Esophagus squamous epithelium (tissue), 5 donors: ENCODE results near the gene PKP3. TPM values are rescaled to one million over a fixed set of nuclear protein-coding genes. Genes with fewer than 3 reads are reported as not detected.

ENCODE experiments used
- DNase-seq: peaks from one replicate; lab custom pipeline; 2025; lab: John Stamatoyannopoulos, UW
- H3K27ac ChIP-seq, 4 donors: fragments of 200-600 bp; sonication (generic); one replicate each; pipeline ENCODE4 v1.5.1; 2016 to 2019; ENCODE audit warnings: mild to moderate bottlenecking in 1 of 4
- H3K27me3 ChIP-seq, 4 donors: fragments of 200-600 bp; sonication (generic); 1 replicate in 3 of 4; 2 replicates in 1 of 4; pipeline versions ENCODE4 v1.5.1 to v1.6.0; 2017 to 2021; ENCODE audit warnings: antibody characterized with exemption in 1 of 4
- H3K36me3 ChIP-seq, 3 donors: fragments of 200-600 bp; sonication (generic); one replicate each; pipeline ENCODE4 v1.5.1; 2016 to 2019
- H3K4me1 ChIP-seq, 3 donors: fragments of 200-600 bp; sonication (generic); one replicate each; pipeline ENCODE4 v1.5.1; 2017 to 2019
- H3K4me3 ChIP-seq, 4 donors: fragments of 200-600 bp; sonication (generic); 1 replicate in 3 of 4; 2 replicates in 1 of 4; pipeline ENCODE4 v1.5.1; 2016 to 2019; ENCODE audit warnings: mild to moderate bottlenecking in 2 of 4, moderate library complexity in 1 of 4
- H3K9me3 ChIP-seq, 3 donors: fragments of 200-600 bp; sonication (generic); one replicate each; pipeline ENCODE4 v1.5.1; 2016 to 2019
- CTCF ChIP-seq, 6 experiments: fragments of 450-650 bp in 4 of 6; fragments of 200-600 bp in 2 of 6; sonication (generic) in 2 of 6; IDR thresholded peaks; one replicate each; pipeline ENCODE4 v1.5.1; 2016 to 2019; ENCODE audit warnings: antibody characterized with exemption in 6 of 6, mild to moderate bottlenecking in 4 of 6, moderate library complexity in 4 of 6
- POLR2A ChIP-seq, 4 donors: fragments of 450-650 bp; IDR thresholded peaks; one replicate each; pipeline ENCODE4 v1.6.1; 2017; ENCODE audit warnings: antibody characterized with exemption in 4 of 4, mild to moderate bottlenecking in 4 of 4, moderate library complexity in 3 of 4
- WGBS, 2 donors: methylation state at CpG; one replicate each; pipeline ENCODE4 v1.1.5; 2018; 5-methylcytosine and 5-hydroxymethylcytosine counted together
- intact Hi-C: fragments of 100-400 bp; cut with DNase I; formaldehyde crosslinking; loops from one replicate; pipeline ENCODE4 v1.15.0; 2022
- total RNA-seq, 4 donors: library from RNA; depleted of rRNA; stranded (reverse); fragments of >200 nt; gene quantifications; one replicate each; pipeline ENCODE4 v1.1.0, GENCODE V29; 2016
- donor health status: DM: yes; HTN: yes; CAD: no.

The PKP3 gene
- total RNA-seq, 4 donors from 2014 or later, result 314 to 1,016 (median 520) TPM

- WGBS, 2 donors, result 17 to 76% methylated on average over 1 to 3 of the region's 24 CpGs
- DNase-seq, result no peak
- H3K27ac ChIP-seq, result peak overlapping the region in 3 of 4 donors; percentile 48 to 68 (median 55)
- intact Hi-C loops, result loop anchor here (5.0 kb wide), 1 partner anchor 62 kb away; no protein-coding TSS in a partner anchor
- H3K9me3 ChIP-seq, result peaks cover 0 to 12% (median 0%) of the 10 kb centered on the region in 3 donors
- TF ChIP-seq POLR2A (IDR thresholded peaks at IDR 0.05) (no peak), CTCF (IDR thresholded peaks at IDR 0.05) (peak; percentile 40 to 91 (median 82))
- peaks cover 11 to 30% (median 13%) of the 10 kb centered on the region in 3 donors for H3K4me1 ChIP-seq
- no peaks in the 10 kb centered on the region for H3K36me3 ChIP-seq
- peak overlapping the region in 1 of 4 donors; percentile 19 for H3K4me3 ChIP-seq
- peaks cover 6 to 69% (median 13%) of the 10 kb centered on the region in 4 donors for H3K27me3 ChIP-seq
Observed at GRCh38 chr11:363948-364761, 29.9 kb upstream of the PKP3 start.

- Histone ChIP-seq H3K36me3 (no peaks in the 10 kb centered on the region), H3K4me1 (peaks cover 12 to 33% (median 13%) of the 10 kb centered on the region in 3 donors), H3K27me3 (peaks cover 6 to 62% (median 14%) of the 10 kb centered on the region in 4 donors), H3K4me3 (no peak overlapping the region), H3K27ac (no peak overlapping the region), H3K9me3 (peaks cover 0 to 12% (median 0%) of the 10 kb centered on the region in 3 donors)
- TF ChIP-seq CTCF (IDR thresholded peaks at IDR 0.05) (no peak), POLR2A (IDR thresholded peaks at IDR 0.05) (no peak)
- intact Hi-C loops, result loop anchor here (5.0 kb wide), 1 partner anchor 63 kb away; no protein-coding TSS in a partner anchor
- 70 to 84% methylated on average over 9 to 22 of the region's 22 CpGs for WGBS, 2 donors
- DNase-seq, result no peak
Observed at GRCh38 chr11:364991-365725, 28.9 kb upstream of the PKP3 start.

GRCh38 chr11:365831-366230, 28.2 kb upstream of the PKP3 start:
- Histone ChIP-seq H3K4me3 (no peak overlapping the region), H3K27me3 (peaks cover 6 to 62% (median 17%) of the 10 kb centered on the region in 4 donors), H3K27ac (no peak overlapping the region), H3K4me1 (peaks cover 13 to 40% (median 15%) of the 10 kb centered on the region in 3 donors), H3K36me3 (no peaks in the 10 kb centered on the region), H3K9me3 (peaks cover 0 to 10% (median 0%) of the 10 kb centered on the region in 3 donors)
- no peak for TF ChIP-seq CTCF (IDR thresholded peaks at IDR 0.05)
- TF ChIP-seq POLR2A (IDR thresholded peaks at IDR 0.05), result no peak
- no peak for DNase-seq
- intact Hi-C loops, result no loop called here
- 27 to 53% methylated on average over 2 to 3 of the region's 16 CpGs for WGBS, 2 donors

- no peak for TF ChIP-seq POLR2A (IDR thresholded peaks at IDR 0.05)
- TF ChIP-seq CTCF (IDR thresholded peaks at IDR 0.05), result no peak
- no peaks in the 10 kb centered on the region for H3K9me3 ChIP-seq
- H3K36me3 ChIP-seq, result no peaks in the 10 kb centered on the region
- peaks cover 13 to 44% (median 15%) of the 10 kb centered on the region in 3 donors for H3K4me1 ChIP-seq
- 26 to 31% methylated on average over 7 of the region's 7 CpGs for WGBS, 2 donors
- intact Hi-C loops, result no loop called here
- H3K27ac ChIP-seq, result no peak overlapping the region
- H3K4me3 ChIP-seq, result no peak overlapping the region
- DNase-seq, result no peak
- H3K27me3 ChIP-seq, result peaks cover 6 to 65% (median 17%) of the 10 kb centered on the region in 4 donors
Observed at GRCh38 chr11:367956-368413, 26.0 kb upstream of the PKP3 start.
